ENCODE data around the gene RAB14.

RAB14 gene

DNA sequence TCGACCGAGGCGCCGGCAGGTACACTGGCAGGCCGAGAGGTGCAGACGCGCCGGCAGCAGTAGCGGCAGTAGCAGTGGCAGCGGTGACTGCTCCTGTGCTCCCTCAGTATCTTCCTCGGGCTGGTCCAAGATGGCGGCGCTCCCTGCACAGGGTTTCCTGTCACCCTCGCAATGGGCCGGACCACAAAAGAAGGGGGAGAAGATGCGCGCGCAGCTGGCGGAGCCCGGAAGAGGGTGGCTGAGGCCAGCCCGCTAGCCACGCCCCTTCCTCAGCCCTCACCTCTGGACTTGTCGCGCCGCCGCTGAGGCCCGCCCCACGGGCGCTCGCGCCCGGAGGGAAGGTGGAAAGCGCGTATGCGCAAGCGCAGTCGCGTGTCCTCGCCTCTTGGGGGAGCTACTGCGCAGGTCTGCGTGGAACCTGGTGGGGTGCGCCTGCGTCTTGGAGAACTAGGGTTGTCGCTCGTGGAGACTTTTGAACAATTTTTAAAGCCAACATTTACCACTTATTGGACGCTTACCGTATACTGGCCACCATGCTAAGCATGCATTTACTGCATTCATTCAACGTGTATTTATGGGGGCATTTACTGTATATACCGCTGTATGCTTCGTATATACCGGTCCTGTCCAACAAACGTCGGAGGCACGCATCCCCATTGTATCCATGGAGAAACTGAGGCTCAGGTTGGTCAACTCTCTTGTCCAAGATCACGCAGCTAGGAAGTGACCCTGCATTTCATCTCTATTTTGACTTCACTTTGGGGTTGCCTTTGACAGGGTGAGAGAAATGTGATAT is at the start of gene RAB14:
Gene RAB14 (minus strand): TSS at position 132 of the 796 bp plus-strand sequence. CDS start 8,457 bp downstream, outside the sequence.
- peak; percentile 100 for DNase-seq (ENCODE audit: low spot score)

DNA sequence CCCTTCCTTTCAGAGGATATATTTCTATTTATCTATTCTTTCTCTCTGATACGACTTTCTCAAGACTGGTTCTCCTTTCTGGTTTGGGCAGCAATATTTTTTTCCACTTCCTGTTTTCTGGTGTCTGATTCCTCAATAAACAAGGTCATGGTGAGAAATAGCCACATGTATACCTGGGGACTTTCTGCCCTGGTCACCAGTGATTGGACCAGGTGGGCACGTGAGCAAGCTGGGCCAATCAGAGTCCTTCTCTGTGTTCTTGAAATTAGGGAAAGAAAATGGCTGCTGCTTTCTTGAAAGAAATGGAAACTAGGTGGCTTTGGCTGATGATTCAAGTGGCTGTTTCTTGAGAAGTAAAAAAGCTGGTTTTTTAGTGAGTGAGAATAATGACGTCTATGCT is 47.9 kb upstream of the RAB14 start:
- no peak for DNase-seq (ENCODE audit: low spot score)

DNA sequence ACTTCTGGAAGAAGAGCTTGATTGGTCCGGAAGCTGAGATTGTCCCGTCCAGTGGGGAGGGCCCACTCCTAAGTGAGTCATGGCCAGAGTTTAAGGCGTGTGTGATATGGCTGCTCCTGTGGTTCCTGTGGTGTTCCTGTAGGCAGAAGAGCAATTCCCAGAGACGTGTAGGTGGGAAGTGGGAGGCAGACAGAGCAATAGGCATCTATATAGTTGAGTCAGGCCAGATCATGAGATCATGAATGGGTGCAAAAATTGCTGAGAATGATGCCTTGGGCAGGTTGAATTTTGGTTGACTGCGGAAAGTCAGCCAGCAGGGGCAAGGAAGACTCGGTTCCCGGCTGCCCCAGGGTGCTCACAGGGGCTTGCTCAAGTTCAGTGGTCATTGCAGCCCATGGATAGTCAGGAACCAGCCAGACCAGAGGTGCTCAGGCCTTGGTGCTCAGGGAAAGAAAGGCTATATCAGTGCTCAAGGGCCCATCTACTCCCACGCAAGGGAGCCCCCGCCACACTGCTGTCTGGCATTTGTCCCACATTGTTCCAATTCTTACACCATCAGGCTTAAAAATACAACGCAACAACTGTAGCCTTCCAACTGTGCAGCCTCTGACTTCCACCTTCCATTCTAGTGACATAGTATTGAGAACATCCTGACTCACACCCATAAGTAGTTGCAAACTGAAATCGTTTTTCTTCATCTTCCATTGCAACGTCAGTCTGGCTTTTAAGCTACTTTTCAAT is 45.3 kb upstream of the RAB14 start:
- DNase-seq (ENCODE audit: low spot score) = no peak

DNA sequence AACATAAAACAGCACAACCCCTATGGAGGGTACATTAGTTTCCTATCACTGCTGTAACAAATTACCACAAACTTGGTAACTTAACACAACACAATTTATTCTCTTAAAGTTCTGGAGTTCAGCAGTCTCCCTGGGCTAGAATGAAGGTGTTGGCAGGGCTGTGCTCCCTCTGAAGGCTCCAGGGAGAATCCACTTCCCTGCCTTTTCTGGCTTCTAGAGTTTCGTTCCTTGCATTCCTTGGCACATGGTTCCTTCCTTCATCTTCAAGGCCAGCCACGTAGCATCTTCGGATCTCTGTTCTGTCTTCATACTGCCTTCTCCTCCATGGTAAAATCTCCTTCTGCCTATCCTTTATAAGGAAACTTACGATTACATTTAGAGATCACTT is 41.3 kb upstream of the RAB14 start:
- no peak for DNase-seq (ENCODE audit: low spot score)

DNA sequence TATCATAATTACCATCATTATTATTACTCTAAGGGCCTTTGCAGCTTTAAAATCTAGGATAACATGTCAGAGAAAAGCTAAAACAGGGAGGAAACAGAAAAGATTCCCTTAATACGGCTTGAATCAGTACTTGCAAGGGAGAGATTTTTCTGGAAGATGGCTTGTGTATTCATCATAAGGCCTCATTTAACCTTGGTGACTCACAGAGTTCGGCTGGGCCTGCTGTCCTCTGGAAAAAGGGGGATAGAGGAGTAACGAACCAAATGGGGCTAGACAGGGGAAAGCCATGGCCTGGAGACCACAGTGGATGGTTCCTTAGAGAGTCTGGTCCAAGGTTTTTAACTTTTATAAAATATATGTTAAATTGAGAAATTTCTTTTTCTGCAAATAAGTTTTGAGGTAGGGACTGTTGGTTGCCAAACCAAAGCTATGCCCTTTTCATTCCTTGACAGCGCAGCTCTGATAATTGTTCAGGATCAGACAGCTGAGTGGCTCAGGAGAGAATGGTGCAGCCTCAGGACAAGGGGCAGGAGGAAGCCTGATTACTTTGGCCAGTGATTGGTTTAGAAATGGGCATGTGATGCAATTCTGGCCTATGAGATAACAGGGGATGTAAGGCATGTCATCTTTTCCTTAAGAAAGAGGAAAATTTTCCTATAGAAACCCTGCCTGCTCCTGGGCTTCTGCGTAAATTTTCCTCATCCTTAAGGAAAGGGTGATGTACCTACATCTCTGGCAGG is 40.7 kb upstream of the RAB14 start:
- no peak for DNase-seq (ENCODE audit: low spot score)

DNA sequence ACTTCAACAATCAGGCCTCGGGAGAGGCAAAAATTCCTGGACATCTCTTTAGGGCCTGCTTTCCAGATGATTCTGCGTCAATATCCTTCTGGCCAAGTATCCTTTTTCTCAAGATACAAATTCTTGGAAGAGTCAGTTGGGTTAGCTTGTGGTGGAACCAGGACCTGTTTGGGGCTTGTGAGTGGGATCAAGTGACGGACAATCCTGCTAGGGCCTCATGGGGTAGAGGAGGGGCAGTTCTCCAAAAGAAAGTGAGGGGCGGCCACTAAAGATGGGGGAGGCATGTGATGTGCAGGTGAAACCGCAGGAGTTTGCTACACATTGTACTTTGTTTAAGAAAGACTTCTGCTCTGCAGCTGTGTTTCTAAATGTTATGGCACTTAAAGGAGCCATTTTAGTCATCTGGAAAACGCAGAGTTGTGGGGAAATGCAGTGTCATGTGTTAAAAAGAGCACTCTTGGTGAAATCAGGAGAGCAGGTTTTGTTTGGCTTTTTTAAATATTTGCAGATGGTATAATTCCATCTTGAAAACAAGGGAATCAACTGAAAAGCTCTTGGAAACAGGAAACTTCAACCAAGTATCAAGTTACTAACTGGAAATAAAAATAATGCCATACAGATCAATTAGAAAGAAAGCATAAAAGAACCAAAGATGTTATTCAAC is 38.9 kb upstream of the RAB14 start:
- no peak for DNase-seq (ENCODE audit: low spot score)

DNA sequence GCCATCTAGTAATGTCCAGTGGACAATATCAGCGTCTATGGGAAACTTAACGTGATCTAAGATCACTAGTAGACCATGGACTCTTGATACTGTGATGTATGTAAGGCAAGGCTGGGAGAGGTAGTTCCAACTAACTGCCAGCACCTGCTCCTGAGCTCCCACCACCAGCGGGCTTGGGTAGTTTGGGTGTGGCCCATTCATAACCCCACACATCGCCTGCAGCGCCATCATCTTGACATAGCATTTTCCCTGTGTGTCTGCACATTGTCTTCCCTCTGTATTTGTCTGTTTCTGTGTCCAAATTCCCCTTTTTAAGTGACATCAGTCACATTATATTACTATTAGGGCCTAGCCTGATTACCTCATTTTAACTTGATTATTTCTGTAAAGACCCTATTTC is 38.2 kb upstream of the RAB14 start:
- DNase-seq (ENCODE audit: low spot score) = no peak

DNA sequence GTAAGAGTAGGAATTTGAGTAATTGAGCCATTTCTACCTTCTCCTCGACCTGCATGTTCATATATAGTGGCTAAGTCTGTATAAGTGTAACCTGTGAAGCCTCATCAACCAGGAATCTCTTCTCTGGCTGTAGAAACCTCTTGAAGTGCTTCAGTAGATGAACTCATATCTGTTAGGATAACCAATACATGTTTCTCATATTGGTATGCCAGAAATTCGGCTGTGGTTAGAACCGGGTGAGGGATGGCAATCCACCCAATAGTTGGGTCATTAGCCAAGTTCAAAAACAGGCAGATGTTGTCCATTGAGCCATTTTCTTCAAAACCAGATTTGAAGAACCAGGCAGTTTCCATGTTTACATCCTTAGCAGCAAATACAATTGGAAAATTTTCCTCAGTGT is 37.4 kb upstream of the RAB14 start:
- DNase-seq (ENCODE audit: low spot score) = no peak

DNA sequence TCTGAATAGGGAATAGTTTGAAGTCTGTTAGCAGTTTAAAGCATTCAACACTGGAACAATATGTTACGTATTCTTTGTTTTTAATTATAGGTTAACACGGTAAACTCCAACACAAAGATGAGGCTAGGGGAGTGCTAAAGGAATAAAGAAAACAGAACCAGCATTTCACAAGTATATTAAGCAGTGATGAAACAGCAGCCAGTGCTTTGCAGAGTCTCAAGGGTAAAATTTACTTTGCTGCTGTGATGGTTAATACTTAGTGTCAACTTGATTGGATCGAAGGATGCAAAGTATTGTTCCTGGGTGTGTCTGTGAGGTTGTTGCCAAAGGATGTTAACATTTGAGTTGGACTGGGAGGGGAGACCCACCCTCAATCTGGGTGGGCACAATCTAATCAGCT is 36.2 kb upstream of the RAB14 start:
- no peak for DNase-seq (ENCODE audit: low spot score)

DNA sequence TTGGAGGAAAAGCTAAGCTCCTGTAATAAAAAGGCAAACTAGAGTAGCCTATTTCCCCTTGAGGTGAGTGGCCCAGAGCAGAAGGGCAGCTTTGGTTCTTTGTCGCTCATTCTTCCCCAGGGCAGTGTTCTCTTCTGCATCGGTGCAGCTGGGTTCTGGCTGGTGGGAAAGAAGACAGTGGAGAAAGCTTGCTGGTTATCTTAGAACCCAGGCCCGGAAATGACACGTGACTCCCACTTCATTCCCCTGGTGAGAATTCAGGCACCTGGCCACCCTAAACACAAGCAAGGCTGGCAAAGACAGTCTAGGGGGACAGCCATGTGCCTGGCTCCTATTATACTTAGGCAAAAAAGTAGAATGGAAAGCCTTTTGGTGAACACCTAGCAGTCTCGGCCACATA is 33.8 kb upstream of the RAB14 start:
- no peak for DNase-seq (ENCODE audit: low spot score)

DNA sequence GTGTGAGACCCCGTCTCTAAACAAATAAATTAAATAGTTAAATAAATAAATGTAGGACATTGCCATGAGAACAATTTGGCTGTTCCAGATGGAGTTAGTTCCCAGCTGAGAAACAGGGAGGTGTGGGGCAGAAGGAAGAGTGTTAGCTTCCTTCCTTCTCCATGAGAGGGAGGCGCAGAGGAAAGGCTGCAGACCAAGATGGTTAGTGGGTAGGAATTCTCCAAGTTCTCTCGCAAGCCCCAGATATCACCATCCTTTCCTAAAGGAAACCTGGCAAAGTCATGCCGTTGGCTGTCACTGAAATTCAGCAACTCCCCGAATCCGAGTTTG is 33.1 kb upstream of the RAB14 start:
- DNase-seq (ENCODE audit: low spot score) = no peak

DNA sequence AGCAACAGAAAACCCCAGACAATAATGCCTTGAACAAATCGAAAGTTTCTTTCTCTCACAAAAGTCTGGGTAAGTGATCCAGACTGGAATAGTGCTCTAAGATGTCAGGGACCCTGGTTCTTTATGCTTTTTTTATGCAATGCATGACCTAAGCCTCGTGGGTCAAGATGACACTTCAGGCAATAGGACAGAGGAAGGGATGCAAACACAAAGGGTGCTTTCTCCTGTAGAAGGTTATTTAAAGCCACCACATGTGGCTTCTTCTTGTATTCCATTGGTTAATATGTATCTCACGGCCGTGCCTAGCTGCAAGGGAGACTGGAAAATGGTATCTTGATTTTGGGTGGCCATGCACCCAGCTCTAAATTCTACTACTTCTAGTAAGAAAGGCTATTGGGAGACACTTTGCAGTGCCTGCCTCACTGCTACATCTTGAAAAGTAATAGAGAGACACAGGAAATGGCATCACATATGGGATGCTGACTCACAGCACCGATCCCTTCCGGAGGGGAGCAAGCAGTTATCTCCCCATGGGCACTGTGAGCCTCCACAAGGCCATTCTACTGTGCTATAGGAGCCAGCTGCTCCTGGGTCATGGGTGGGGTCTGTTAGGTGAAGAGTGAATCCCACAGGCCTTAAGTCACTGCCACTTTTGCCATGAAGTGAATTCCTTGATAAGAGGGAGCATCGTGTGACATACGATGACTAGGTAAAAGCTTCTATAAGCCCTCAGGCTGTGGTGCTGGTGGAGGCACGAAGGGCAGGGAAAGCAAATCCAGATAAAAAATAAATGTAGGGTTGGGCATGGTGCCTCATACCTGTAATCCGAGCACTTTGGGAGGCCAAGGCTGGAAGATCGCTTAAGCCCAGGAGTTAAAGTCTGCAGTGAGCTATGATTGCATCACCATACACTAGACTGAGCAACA is 32.5 kb upstream of the RAB14 start:
- DNase-seq (ENCODE audit: low spot score) = no peak

DNA sequence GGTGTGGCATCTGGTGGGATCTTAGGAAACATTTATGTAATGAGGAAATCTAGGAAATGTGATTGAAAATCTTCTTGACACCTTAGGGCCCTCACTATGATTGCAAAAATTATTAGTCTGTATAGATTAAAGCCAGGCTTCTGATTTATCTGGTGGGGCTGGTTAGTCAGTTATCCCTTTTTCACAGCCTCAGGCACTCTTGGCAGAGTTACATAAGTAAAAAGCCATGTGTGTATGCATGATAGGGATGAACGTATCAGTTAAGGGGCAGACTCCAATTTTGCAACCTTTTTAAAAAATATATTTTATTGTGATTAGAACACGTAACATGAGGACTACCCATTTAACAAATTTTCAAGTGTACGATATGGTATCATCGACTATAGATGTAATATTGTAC is 30.6 kb upstream of the RAB14 start:
- DNase-seq (ENCODE audit: low spot score) = no peak

DNA sequence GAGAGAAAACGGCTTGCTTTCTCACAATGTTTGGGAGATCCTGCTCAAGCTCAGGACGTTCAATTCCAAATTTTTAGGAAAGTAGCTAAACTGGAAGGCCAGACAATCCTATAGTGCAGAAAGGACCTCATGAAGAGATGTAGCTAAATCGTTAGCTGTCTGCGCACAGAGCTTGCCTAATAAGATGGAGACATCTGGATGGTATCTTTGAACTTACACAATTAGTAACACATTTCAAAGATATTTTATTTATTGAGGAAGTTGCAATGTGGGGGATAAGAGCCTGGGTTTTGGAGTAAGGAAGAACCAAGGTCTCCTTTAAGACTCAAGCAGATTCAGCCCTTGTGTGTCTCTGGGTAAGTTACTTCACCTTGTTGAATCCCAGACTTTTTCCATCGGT is 28.6 kb upstream of the RAB14 start:
- no peak for DNase-seq (ENCODE audit: low spot score)

DNA sequence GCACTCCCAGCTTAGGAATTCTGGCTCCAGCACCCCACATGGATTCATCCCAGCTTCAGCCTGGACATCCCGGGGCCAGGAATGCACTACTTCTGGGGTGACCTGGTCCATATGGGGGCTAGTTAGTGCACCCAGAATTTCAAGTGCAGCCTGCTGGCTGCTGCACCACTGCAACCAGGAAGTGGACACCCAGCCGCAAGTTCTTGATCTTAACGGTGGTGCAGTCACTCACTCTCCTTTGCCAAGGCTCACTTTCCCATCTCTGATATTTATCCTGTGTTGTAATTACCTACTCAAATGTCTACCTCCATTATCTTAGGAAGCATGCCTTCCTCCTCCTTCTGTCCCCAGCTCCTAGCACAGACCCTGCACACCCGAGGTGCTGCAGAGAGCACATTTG is 26.2 kb upstream of the RAB14 start:
- no peak for DNase-seq (ENCODE audit: low spot score)

DNA sequence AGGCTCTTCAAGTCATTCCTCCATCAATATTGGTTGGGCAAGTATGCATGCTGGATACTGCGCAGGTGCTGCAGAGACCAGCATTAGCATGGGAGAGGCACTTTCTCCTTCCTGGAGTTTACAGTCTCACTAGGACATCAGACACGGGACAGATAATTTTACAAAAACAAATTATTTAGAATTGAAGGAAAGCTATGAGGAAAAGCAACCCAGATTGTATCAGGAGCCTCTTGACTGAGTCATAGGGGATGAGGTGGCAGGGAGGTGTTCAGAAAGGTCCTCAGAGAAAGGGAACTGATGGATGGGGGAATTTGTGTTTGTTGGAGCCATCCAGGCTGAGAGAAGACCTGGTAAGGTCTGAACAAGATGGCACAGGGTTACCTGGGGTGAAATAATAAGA is 24.5 kb upstream of the RAB14 start:
- no peak for DNase-seq (ENCODE audit: low spot score)

DNA sequence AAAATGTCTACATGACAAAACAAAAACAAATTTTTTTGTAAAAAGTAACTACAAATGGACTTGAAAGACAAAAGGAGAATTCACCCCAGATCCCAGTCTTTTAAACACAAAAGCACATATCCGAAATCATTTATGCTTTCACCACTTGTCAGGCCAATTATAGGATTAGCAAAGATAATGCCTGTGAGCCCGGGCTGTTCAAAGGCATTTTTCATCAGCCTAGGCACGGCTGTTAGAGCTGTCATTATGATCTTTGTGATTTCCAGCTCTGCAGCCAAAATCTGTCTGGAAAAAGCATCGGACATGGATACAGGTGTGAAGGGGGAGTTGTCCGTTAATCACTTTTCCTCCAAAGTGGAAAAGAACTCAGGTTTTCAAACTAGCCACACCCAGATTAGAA is 23.6 kb upstream of the RAB14 start:
- DNase-seq (ENCODE audit: low spot score) = no peak

DNA sequence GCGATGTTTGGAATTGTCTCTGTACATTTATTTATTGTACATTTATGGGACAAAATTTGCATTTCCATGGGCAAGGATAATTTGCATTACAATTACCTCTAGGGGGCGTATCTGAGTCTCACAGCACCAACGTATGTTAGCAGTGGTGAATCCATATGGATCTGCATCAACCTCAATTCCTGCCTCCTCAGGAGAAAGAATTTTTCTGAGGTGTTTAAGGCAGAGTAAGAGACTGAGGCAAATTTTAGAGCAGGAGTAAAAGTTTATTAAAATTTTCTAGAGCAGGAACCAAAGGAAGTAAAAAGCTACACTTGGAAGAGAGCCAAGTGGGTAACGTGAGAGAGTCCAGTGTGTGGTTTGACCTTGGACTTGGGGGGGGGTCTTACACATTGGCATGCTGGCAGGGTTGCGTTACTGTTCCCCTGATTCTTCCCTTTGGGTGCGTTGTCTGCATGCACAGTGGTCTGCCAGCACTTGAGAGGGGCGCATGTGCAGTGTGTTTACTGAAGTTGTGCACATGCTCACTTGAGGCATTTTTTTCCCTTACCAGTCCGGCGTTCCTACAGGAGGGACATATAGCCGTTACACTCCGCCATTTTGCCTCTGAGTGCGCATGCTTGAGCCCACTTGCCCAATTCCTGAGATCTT is 21.0 kb upstream of the RAB14 start:
- DNase-seq (ENCODE audit: low spot score) = peak; percentile 22

DNA sequence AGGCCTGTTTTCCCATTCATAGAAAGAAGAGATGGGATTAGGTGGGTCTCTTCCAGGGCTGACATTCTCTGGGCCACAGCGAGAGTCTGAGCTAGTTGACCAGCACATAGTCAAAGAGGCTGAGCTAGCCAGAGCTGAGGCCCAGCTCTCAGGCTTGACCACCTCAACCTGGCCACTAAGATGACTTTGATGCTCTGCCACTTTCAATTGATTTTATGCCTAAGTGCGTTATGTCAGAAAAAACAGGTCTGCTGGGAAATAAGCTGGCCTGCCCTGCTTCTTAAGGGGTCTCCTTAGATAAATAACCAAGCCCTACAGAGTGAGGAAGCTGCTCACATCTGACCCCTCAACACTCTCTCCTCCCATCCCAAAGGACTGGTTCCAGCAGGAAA is 20.0 kb upstream of the RAB14 start:
- no peak for DNase-seq (ENCODE audit: low spot score)

DNA sequence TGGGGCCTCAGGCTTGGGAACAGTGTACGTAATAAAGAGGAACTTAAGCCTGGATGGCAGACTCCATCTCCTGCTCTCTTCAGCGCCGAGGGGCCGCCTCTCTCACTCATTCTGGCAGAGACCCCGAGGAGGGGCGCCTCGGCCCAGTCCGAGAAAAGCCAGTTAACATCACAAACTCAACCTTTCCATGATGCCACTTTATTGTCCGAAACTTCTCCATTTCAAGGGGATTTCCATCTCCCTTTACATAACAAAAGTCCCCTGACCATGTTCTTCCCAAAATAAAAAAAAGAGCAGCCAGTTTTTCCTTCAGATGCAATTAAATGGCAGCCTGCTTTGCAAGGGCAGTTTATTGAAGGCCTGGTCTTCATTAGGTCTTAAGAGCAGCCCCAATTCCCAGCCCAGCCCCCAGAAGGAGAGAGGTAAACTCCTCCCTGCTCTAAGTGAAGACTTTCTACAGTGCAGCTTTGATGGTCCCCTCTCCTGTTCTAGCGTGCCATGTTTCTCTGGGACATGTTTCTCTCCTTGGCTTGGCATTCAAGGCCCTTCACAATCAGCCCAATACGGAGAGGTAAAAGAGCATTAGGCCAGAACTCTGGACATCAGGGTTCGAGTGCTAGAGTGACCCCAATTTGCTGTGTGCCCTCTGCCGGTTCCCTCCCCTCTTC is 19.5 kb upstream of the RAB14 start:
- no peak for DNase-seq (ENCODE audit: low spot score)

Measured in activated CD4-positive, alpha-beta T cell treated with anti-CD3 and anti-CD28 coated beads, Interleukin-2, Interleukin-4, amounts not matched to agents 100 ng/mL and 50 ng/mL, durations not matched to agents 16 hours and 8 hours (primary cell).